ENCODE data around the gene PCYT1B.

DNA sequence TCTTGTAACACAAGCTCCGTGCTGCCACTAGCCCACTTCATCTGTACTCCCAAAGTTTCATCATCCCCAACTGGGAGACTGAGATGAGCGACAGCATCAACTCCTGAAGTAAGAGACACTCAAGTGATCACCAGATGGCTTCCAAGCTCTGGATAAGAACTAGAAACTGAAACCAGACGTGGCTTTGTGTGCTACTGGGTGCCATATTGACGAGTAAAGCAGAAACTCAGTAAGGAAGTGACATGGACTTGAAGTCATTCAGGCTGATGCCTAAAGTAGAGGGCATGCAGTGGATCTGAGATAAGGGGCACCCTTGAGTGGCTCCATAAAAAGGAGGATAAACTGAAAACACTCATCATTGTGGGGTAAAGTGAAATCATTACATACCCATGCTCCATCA lies 72.4 kb downstream of the PCYT1B start:
- TF ChIP-seq POLR2A (IDR thresholded peaks at IDR 0.05), result no peak
- TF ChIP-seq, protein P1, sequence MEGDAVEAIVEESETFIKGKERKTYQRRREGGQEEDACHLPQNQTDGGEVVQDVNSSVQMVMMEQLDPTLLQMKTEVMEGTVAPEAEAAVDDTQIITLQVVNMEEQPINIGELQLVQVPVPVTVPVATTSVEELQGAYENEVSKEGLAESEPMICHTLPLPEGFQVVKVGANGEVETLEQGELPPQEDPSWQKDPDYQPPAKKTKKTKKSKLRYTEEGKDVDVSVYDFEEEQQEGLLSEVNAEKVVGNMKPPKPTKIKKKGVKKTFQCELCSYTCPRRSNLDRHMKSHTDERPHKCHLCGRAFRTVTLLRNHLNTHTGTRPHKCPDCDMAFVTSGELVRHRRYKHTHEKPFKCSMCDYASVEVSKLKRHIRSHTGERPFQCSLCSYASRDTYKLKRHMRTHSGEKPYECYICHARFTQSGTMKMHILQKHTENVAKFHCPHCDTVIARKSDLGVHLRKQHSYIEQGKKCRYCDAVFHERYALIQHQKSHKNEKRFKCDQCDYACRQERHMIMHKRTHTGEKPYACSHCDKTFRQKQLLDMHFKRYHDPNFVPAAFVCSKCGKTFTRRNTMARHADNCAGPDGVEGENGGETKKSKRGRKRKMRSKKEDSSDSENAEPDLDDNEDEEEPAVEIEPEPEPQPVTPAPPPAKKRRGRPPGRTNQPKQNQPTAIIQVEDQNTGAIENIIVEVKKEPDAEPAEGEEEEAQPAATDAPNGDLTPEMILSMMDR (IDR thresholded peaks at IDR 0.05), result no peak
- no peak for TF ChIP-seq POLR2AphosphoS5 (IDR thresholded peaks at IDR 0.05)

Measured in sigmoid colon (tissue), 4 donors.